Mesothelial cell of epicardium (in vitro differentiated cells): Measurements from ENCODE around the gene COL4A4. TPM values are rescaled to one million over a fixed set of nuclear protein-coding genes. Genes with fewer than 3 reads are reported as not detected.

Source experiments
- DNase-seq, 2 experiments: peaks; one replicate each; pipeline ENCODE4 v3.0.0; 2021; ENCODE audit warnings: low spot score in 2 of 2; ENCODE audit not compliant: unreplicated experiment in 2 of 2
- H3K27ac Mint-ChIP-seq: 2 replicates; pipeline ENCODE4 v1.8.0; 2021; ENCODE audit warnings: mixed read lengths
- H3K27me3 Mint-ChIP-seq: 2 replicates; pipeline ENCODE4 v1.8.0; 2021; ENCODE audit warnings: low read depth, mixed read lengths
- H3K36me3 Mint-ChIP-seq: 2 replicates; pipeline ENCODE4 v1.8.0; 2021; ENCODE audit warnings: mixed read lengths
- H3K4me1 Mint-ChIP-seq: 2 replicates; pipeline ENCODE4 v1.8.0; 2021; ENCODE audit warnings: mixed read lengths
- H3K4me3 Mint-ChIP-seq: 2 replicates; pipeline ENCODE4 v1.8.0; 2021; ENCODE audit warnings: mild to moderate bottlenecking, moderate library complexity, mixed read lengths
- H3K9me3 Mint-ChIP-seq: 2 replicates; pipeline ENCODE4 v1.8.0; 2021; ENCODE audit warnings: mixed read lengths
- total RNA-seq: library from RNA; stranded (reverse); gene quantifications from 3 replicates; pipeline ENCODE4 v1.2.1, GENCODE V29; 2021
- TF ChIP-seq, protein P1 (sequence below): fragments of 200-600 bp; sonication (generic); IDR thresholded peaks from one replicate; pipeline ENCODE4 v1.5.0; 2021; ENCODE audit warnings: antibody characterized with exemption; ENCODE audit not compliant: unreplicated experiment

COL4A4 gene
- total RNA-seq, 1 donor from 2014 or later = 0.11 TPM

DNA sequence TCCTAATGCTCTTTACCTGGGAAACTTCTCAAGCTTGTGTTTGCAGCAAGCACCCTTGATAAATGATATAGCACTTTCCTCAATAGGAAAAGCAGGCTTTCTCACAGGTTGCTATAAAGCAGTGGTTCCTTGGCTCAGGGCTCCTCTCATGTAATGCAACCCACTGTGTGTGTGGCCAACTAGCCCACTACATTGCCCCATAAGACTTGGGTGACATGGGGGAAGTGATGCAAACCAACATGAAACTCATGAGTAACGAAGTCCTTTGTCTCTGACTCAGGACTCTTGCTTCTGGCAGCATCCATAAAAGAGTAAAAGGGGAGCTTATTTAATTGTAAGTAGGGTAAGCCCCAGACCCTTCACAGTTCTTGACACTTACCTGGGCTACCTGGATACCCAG is 106.9 kb downstream of the COL4A4 start:
- H3K27ac Mint-ChIP-seq = no peak overlapping the region
- H3K36me3 Mint-ChIP-seq = no peaks in the 10 kb centered on the region
- TF ChIP-seq, protein P1, sequence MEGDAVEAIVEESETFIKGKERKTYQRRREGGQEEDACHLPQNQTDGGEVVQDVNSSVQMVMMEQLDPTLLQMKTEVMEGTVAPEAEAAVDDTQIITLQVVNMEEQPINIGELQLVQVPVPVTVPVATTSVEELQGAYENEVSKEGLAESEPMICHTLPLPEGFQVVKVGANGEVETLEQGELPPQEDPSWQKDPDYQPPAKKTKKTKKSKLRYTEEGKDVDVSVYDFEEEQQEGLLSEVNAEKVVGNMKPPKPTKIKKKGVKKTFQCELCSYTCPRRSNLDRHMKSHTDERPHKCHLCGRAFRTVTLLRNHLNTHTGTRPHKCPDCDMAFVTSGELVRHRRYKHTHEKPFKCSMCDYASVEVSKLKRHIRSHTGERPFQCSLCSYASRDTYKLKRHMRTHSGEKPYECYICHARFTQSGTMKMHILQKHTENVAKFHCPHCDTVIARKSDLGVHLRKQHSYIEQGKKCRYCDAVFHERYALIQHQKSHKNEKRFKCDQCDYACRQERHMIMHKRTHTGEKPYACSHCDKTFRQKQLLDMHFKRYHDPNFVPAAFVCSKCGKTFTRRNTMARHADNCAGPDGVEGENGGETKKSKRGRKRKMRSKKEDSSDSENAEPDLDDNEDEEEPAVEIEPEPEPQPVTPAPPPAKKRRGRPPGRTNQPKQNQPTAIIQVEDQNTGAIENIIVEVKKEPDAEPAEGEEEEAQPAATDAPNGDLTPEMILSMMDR = no peak
- no peak for DNase-seq
- H3K9me3 Mint-ChIP-seq = peaks cover 7% of the 10 kb centered on the region
- no peaks in the 10 kb centered on the region for H3K27me3 Mint-ChIP-seq
- no peak overlapping the region for H3K4me3 Mint-ChIP-seq
- H3K4me1 Mint-ChIP-seq = peaks cover 5% of the 10 kb centered on the region

DNA sequence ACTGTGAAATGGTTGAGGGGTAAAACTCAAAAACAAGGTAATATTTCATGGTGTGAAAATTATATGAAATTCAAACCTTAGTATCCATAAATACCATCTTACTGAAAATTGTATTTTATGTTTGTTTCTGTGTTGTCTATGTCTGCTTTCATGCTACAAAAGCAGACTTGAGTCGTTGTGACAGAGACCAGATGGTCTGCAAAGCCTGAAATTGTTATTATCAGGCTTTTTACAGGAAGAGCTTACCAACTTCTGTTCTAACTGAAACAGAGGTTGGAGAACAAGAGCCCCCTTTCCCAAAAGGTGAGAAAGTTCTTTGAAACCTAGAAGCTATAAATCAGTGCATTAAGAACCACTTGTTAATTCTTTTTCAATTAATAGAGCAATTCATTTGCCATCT is 110.0 kb downstream of the COL4A4 start:
- DNase-seq = no peak
- Mint-ChIP-seq H3K36me3 (no peaks in the 10 kb centered on the region), H3K27ac (no peak overlapping the region), H3K9me3 (no peaks in the 10 kb centered on the region), H3K4me3 (no peak overlapping the region), H3K27me3 (no peaks in the 10 kb centered on the region), H3K4me1 (peaks cover 5% of the 10 kb centered on the region)
- TF ChIP-seq, protein P1 = no peak

DNA sequence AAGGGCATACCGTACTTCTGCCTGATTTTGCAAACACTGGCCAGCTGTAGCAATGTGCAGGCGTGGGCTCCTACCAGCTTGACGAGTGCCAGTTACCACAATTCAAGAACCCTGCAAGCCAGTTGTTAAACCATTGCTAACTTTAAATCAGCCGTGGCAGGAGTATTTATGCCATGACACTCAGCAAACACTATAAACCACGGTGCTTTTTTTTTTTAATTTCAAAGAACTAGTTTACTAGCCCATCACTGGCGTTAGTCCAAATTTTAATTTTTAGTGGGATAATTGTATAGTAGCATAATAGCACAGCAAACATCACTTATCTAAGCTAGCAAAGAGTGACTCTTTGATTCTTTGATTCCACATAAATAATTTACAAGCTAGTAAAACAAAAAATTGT is 111.1 kb downstream of the COL4A4 start:
- DNase-seq = no peak
- Mint-ChIP-seq H3K4me3 (no peak overlapping the region), H3K4me1 (peaks cover 5% of the 10 kb centered on the region), H3K27ac (no peak overlapping the region), H3K27me3 (no peaks in the 10 kb centered on the region), H3K9me3 (peaks cover 4% of the 10 kb centered on the region), H3K36me3 (no peaks in the 10 kb centered on the region)
- TF ChIP-seq, protein P1 = no peak

DNA sequence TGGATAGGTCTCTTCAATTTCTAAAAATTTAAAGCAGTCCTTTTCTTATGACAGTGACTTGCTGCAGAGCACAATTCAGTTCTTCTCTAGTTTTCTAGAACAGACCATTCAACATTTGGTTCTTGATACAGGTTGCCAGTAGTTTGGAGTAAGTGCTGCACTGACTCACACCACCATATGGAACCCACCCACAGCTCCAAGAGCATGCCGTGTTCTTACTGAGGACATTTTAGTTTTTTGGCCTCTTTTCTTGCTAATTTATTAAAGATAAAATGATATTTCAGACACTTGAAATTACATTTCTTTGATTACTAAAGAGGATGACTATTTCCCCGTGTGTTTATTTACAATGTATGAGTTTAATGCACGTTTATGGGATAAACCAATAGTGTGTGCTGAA is 120.0 kb downstream of the COL4A4 start:
- Mint-ChIP-seq H3K27me3 (no peaks in the 10 kb centered on the region), H3K4me3 (no peak overlapping the region), H3K27ac (no peak overlapping the region), H3K9me3 (peaks cover 4% of the 10 kb centered on the region), H3K36me3 (no peaks in the 10 kb centered on the region), H3K4me1 (no peaks in the 10 kb centered on the region)
- DNase-seq = no peak
- TF ChIP-seq, protein P1 = no peak

DNA sequence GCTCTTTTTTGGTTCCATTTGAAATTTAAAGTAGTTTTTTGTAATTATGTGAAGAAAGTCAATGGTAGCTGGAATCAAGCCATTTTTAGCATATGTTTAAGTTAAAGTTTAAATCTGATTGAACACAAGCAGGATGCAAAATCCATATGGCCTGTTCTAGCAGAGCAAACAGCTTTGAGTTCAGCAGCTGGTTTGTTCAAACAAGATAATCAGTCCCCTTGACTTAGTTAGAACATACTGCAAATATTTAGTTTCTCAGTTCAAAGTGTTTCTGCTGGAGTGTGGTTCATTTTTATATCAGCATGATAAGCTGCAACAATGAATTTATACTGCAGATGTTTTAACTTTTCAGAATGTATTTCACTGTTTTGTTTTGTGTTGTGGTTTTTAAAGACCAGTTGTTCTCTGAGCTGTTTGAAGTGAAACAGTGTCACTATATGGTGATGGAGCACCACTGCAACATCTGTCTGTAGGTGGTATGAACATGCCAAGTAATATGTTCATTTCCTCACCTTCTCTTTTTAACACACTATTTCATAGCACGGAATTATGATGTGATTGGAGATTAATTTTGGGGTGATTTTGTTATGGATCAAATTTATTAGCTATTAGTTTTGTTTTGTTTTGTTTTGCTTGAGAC is 125.3 kb downstream of the COL4A4 start:
- H3K4me1 Mint-ChIP-seq = peaks cover 18% of the 10 kb centered on the region
- H3K27ac Mint-ChIP-seq = no peak overlapping the region
- TF ChIP-seq, protein P1 = no peak
- no peak overlapping the region for H3K4me3 Mint-ChIP-seq
- H3K9me3 Mint-ChIP-seq = no peaks in the 10 kb centered on the region
- no peak for DNase-seq
- no peaks in the 10 kb centered on the region for H3K36me3 Mint-ChIP-seq
- no peaks in the 10 kb centered on the region for H3K27me3 Mint-ChIP-seq

DNA sequence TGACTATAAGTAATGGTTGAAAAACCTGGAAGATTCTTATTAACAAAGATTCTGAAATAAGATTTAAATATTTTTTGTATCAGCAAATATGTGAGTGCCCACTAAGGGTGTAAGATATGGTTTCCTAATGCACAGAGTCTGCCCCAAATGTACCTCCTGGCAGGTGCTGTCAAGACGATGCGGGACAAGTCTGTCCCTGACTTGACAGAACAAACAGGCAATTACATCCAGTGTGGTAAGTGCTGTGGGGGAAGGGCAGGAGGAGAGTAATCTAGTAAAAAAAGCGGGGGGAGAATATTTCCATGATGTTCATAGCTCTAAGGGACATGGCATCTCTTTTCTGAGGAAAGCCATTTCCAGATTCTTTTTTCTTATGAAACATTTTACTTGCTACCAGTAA is 127.5 kb downstream of the COL4A4 start:
- DNase-seq = no peak
- Mint-ChIP-seq H3K9me3 (no peaks in the 10 kb centered on the region), H3K4me1 (peaks cover 23% of the 10 kb centered on the region), H3K36me3 (no peaks in the 10 kb centered on the region), H3K27ac (no peak overlapping the region), H3K4me3 (no peak overlapping the region), H3K27me3 (no peaks in the 10 kb centered on the region)
- TF ChIP-seq, protein P1 = no peak
